Inferior parietal cortex (tissue), 1 donor: ENCODE results near the gene ATP5F1A.
"Not testable (repeated sequence)": the region's sequence is repeated elsewhere in the genome, so short reads cannot be mapped to it uniquely, and the experiment has no call there.

Experiments
- DNase-seq: peaks from one replicate; pipeline ENCODE4 v3.0.0-alpha.2; 2016; ENCODE audit errors: extremely low spot score

Gene ATP5F1A

DNA sequence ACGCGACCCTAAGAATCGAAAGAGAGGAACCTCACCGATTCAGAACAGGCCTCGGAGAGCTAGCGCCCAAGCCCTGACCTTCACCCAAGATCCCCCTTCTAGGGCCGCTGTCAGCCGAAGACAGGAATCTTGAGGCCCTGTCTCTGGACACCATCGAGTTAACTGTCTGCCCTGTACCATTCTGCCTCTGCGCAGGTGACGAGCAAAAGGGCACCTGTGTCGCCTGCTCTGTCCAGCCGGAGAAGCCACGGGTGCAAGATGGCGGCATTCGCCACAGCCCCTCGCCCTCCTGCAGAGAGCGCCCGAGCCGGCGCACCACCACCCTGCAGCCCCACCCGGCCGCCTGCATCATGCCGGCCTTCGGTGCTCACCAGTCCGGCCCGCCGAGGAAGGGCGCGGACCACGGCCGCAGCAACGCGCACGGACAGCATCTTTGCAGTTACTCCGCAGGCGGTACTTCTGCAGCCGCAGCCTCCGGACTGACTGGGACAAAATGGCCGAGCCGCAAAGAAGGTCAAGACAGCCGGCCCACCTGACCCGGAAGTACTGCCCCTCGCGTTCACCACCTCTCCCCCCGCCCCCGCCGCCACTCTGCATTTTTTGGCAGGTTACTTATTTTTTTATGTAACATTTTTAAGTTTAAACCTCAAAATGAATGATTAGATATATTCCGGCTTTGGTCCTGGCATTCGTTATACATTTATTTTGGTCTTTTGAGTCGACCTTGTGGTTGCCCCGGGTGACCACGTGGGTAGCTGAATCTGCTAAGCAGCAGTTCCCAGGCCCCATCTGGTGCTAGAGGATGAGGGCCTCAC is at the start of gene ATP5F1A:
ATP5F1A (minus strand) TSS at position 496 of the 815 bp plus-strand sequence; CDS start at position 431, 65 bp downstream.
- peak; percentile 87 for DNase-seq

DNA sequence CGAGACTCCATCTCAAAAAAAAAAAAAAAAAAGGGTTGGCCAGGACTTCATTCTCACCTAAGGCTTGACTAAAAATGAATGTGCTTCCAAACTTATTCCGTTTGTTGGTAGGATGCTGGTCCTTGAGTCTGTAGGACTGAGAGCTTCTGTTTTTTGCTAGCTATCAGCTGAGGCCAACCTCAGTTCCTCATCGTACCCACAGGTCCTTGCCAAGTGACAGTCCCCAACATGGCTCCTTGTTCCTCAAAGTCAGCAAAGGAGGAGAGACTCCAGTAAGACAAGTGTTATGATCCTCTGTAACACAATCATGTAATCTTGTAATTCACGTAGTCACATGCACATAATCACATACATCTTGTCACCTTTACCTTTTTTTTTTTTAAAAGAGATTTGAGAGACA is 43.1 kb upstream of the ATP5F1A start:
- no peak for DNase-seq

DNA sequence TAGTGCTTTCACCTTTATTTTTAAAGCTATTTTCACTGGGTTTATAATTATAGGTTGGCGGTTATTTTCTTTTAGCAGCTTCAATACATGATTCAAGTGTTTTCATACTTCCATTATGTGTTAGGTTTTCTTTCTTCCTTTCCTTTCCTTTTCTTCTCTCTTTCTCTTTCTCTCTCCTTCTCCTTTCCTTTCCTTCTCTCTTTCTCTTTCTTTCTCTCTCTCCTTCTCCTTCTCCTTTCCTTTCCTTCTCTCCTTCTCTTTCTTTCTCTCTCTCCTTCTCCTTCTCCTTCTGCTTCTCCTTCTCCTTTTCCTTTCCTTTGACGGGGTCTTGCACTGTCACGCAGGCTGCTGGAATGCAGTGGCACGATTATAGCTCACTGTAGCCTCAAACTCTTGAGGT is 42.1 kb upstream of the ATP5F1A start:
- no peak for DNase-seq

DNA sequence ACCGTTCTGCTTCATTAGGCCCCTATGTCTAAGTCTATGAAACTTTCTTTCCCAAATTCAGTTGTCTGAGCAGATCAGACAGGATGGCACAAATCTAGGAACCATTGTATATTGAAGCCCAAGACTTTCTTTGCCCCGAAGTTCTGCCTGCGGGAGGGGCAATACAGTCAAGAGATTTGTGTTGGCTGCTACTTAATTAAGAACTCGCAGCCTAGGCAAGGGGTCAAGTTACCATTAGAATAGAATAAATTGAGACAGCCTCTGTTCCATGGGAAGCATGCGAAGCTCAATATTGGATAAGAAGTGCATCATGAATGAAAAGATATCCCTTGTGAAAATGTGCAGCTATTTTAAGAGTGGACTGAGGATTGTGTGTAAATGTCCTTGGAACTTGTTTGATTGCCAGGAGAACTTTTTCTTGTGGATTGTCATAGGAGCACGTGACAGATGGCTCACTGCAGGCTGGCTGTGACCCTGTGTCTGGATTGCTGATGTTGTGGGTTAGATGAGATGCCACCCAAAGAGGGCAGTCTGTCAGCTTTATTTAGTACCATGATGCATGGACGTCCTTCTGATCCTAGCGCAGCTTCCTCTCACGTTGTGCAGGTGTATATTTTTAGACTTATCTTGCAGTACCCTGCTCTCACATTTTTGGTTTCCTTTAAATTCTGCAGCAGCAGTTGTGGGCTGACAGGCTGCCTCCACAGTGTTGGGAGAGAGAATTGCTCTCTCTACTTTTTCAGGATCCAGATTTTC is 37.0 kb upstream of the ATP5F1A start:
- DNase-seq, result peak; percentile 49

DNA sequence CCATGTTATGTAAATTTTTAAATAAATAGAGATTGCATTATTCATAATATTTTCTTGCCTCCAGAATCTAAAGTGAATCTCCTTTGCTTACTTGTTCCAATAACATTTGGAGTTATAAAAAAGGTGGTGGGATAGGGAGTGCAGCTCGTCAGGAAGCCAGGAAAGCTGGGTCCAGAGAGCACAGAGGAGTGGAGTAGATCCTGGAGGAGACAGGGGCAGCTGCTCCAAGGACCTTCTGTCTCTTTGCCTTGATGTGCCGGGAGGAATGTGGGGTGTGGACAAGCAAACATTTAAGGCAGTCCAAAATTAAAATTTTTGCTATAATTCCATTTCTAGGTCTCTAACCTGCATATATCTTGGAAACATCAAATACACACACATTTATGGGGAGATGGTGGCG is 35.4 kb upstream of the ATP5F1A start:
- DNase-seq, result no peak

DNA sequence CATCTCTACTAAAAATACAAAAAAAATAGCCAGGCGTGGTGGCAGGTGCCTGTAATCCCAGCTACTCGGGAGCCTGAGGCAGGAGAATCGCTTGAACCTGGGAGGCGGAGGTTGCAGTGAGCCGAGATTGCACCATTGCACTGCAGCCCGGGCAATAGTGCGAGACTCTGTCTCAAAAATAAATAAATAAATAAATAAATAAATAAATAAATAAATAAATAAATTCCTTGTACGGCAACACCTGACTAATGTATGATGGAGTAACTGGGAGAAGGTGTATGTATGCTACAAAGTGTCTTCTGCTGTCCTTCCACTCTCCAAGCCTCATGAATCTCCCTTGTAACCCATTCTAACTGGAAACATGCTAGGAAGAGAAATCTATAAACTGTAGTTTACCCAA is 32.5 kb upstream of the ATP5F1A start:
- DNase-seq, result not testable (repeated sequence)

DNA sequence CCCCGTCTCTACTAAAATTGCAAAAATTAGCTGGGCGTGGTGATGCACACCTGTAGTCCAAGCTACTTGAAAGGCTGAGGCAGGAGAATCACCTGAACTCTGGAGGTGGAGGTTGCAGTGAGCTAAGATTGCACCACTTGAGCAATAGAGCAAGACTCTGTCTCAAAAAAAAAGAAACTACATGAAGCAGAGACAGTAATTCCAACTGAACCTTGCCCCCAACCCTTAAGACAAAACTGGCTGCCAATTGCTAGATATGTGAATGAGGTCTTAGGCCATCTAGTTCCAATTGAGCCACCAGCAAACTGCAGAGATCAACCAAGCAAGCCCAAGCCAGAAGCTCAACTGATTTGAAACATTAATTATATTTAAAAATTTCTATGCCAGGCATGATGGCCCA is 32.0 kb upstream of the ATP5F1A start:
- DNase-seq, result no peak

DNA sequence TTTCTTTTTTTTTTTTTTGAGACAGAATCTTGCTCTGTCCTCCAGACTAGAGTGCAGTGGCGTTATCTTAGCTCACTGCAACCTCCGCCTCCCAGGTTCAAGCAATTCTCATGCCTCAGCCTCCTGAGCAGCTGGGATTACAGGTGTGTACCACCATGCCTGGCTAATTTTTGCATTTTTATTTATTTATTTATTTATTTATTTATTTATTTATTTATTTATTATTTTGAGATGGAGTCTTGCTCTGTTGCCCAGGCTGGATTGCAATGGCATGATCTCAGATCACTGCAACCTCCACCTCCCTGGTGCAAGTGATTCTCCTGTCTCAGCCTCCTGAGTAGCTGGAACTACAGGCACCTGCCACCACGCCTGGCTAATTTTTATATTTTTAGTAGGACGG is 28.5 kb upstream of the ATP5F1A start:
- not testable (repeated sequence) for DNase-seq

DNA sequence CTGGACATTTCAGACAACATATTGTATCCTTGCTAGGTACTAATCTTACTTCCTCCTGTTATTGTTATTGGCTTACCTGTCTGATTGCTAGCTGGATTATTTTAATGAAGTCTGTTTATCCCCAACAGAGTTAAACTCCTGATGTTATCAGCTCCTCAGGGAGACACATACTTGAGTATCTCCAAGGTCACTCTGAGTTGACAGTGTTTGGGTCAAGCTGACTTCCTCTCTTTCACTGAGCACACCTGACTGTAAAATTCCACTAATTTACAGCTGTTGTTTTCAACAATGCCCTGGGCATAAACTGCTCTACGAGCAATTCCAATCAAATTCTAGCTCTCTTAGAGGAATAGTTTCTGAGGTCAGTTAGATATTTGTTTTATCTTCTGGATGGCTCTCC is 15.7 kb upstream of the ATP5F1A start:
- DNase-seq, result no peak

DNA sequence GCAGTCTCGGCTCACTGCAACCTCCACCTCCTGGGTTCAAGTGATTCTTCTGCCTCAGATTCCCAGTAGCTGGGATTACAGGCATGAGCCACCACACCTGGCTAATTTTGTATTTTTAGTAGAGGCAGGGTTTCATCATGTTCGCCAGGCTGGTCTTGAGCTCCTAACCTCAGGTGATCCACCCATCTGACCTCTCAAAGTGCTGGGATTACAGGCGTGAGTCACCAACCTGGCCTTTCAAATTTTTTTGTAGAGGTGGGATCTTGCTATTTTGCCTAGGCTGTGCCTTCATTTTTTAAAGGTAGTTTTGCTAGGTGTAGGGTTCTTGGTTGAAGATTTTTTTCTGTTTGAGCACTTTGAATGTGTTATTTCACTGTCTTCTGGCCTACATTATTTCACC is 12.3 kb upstream of the ATP5F1A start:
- no peak for DNase-seq

DNA sequence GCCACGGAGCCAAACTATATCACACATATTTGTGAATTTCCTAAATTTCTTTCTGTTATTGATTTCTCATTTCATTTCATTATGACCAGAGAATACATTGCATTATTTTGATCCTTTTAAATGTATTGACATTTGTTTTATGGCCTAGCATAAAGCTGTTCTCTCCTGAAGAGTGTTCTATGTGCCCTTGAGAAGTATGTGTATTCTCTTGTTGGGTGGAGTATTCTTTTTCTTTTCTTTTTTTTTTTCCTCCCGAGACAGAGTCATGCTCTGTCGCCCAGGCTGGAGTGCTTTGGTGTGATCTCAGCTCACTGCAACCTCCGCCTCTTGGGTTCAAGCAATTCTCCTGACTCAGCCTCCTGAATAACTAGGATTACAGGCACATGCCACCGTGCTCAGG is 11.3 kb upstream of the ATP5F1A start:
- DNase-seq, result no peak

DNA sequence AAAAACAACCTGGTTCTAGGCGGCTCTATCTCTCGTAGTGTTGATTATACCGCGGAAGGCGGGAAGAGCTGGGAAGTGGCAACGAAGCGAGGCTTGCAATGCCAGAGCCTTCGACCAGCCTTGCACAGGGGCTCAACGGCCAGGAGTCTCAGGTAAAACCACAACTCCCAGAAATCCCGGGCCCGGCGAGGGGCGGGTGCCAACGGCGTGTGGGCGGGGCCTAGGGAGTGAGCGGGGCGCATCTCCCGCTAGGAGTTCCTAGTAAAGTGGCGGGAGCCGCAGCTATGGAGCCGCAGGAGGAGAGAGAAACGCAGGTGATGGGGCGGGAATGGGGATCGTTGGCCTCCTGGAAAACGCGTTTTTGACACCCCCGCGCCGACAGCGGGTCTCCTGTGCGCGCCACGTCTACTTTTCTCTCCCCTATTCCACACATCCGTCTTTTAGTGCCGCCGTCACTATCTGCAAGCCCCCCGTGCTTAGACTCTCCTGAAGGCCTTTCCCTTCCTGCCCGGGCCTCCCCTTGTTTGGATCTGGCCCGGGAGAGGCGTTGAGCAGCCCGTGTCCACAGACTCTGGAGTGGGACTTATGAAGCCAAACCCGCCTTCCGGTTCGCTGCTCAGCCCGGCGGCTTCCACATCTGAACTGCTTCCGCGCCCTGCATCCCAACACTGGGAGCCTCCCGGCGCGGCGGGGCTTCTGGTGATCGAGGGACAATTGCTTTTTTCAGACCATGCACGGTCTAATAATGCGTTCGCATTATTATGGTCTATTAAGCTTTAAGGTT is 6.2 kb upstream of the ATP5F1A start, which contains the start of gene HAUS1:
HAUS1 (plus strand) TSS at position 258 of the 784 bp plus-strand sequence; CDS start at position 285, 27 bp downstream.
- peak; percentile 92 for DNase-seq

DNA sequence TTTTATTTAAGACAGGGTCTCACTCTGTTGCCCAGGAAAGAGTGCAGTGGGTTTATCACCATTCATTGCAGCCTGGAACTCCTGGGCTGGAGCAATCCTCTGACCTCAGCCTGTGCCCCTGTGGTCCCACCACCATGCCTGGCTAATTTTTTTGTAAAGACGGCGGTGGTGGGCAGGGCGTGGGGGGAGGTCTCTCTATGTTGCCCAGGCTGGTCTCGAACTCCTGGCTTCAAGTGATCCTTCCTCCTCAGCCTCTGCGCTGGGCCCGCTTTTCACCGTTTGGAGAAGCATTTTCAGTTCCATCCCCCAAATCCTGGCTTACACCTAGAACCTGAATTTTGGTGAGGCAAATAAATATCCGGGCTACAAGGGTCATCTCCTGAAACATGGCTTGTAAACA is 1.4 kb upstream of the ATP5F1A start:
- DNase-seq, result no peak

DNA sequence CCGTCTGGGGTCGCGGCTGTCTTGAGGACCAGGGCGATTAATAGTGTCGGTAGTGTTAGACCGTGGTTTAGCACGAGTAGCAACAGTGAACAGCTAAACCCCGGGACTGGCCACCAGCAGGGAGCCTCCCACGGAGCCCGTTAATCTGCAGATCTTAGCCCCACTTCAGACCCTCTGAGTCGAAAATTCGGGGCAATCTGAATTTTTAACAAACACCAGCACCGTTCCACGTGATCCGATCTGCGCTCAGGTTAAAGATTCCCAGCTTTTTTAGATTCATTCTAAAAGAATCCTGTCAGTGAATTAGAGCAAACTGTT is 479 bp upstream of the ATP5F1A start:
- no peak for DNase-seq

DNA sequence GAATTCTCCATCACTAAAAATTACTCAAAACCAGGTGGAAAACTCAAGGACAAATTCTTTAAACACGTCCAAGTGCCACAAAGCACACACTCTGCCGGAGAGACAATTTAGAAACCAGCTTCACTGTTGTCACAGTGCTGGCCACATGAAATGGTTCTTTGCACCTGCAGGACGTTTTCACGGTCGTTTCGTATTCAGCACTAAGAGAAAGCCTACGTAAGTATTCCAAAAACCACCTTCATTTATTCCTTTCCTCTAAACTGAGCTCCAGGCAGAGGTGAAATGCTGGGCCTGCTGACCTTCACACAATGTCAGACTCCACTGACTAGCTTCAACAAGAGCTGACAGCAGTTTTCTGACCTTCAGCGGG is 680 bp downstream of the ATP5F1A start:
- DNase-seq, result no peak

DNA sequence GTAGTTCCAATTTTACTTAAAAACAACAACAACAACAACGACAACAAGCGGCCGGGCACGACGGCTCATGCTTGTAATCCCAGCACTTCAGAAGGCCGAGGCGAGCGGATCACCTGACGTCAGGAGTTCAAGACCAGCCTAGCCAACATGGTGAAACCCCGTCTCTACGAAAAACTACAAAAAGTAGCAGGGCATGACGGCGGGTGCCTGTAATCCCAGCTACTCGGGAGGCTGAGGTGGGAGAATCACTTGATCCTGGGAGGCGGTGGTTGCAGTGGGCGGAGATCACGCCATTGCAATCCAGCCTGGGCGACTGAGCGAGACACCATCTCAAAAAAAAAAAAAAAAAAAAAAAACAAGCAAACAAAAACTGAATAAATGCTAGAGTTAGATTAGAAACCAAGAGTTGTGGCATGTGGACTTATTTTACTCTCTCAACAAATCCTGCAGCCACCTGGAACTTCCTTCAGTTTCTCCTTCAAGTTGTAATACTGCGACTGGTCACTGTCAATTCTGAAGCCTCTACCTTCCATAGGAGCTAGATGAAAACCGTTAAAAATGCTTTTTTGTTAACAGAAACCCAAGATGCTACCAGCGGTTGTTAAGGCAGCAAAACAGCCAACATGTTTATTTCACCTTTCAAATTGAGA is 1.3 kb downstream of the ATP5F1A start:
- peak; percentile 9 for DNase-seq

DNA sequence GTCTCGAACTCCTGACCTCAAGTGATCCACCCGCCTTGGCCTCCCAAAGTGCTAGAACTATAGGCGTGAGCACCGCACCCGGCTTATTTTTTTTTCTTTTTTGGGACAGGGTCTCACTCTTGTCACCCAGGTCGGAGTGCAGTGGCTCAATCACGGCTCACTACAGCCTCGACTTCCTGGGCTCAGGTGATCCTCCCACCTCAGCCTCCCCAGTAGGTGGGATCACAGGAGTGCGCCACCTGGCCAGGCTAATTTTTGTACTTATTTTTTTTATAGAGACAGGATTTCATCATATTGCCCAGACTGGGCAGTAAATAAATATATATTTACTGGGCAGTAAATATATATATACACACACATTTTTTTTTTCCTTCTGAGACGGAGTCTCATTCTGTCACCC is 2.6 kb downstream of the ATP5F1A start:
- DNase-seq, result no peak

DNA sequence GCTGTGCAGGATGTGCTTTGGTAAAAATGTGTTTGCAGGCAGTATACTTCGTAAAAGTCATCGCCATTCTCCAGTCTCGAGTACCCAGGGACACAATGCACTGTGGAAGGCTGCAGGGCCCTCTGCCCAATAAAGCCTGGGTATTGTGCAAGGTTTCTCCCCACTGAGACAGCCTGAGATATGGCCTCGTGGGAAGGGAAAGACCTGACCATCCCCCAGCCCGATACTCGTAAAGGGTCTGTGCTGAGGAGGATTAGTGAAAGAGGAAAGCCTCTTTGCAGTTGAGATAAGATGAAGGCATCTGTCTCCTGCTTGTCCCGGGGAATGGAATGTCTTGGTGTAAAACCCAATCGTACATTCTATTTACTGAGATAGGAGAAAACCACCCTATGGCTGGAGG is 9.6 kb downstream of the ATP5F1A start:
- not testable (repeated sequence) for DNase-seq

DNA sequence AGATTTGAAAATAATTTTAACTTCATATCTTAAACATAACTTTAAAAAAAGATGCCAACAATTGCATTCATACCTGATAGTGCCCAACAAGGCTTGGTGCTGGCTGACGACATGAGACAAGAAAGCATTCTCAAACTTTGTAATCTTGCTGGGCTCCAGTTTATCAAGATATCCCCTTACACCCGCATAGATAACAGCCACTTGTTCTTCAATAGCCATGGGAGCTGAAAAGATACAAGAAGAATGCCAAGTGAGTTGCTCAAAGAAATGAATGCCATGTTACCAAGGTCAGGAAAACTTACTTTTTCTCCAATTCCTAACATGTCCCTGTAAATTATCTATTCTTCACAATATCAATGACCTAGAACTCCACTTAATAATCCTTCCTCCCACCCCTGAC is 13.7 kb downstream of the ATP5F1A start:
- DNase-seq, result no peak

DNA sequence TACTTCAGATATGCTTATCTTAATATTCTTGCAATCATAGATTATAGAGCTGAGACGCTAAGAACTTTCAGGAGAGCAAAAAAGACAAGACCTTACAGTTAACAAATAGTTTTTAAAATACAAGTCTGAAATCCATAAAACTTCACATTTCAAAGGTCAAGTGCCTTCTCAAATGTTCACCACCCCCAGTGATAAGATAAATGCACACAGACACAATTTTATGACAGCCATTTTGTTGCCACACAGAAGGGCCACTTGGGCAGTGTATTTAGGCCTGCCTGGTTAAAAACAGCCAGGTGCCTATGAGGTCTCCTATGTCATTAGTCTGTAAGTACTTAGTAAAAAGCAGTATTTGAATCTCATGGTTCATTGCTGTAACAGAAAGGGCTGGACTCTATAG is 17.9 kb downstream of the ATP5F1A start:
- DNase-seq, result no peak

DNA sequence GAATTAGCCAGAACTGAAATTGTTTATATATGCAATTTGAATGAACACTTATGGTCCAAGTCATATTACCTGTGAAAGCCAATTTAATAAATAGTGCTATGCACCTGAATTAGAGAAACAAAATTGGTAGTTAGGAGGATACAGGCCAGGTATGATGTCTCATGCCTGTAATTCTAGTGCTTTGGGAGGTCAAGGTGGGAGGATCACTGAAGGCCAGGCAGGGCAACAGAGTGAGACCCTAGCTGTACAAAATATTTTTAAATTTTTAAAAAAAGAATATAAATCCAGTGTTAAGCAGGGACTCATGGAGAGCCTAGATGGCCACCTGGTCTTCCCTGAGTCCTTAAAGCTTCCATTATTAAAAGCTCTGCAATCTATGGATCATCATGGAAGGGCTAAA is 18.8 kb downstream of the ATP5F1A start:
- DNase-seq, result no peak
